A549 (cell line): ENCODE results near the gene TMPRSS2.

Experiments used
- GATA3 ChIP-seq: IDR thresholded peaks from 2 replicates; pipeline ENCODE4 v1.6.1; 2012; ENCODE audit warnings: borderline replicate concordance
- JUNB ChIP-seq: fragments of >200 bp; sonication (Bioruptor Twin); formaldehyde crosslinking; IDR thresholded peaks from 2 replicates; pipeline ENCODE4 v1.6.1; 2016

- TF ChIP-seq JUNB (no peak), GATA3 (no peak)
Observed at GRCh38 chr21:41443562-41443961, 64.4 kb downstream of the TMPRSS2 start.
